Measurements from ENCODE around the gene PHACTR3. TPM values are rescaled to one million over a fixed set of nuclear protein-coding genes. Genes with fewer than 3 reads are reported as not detected.

Gene PHACTR3
- polyA plus RNA-seq, 1 experiment = not detected

GRCh38 chr20:59827138-59828056 lies 223.1 kb downstream of the PHACTR3 start:
- no peak for DNase-seq (ENCODE audit: low read depth, low spot score)
- ChIA-PET CTCF (no interaction called here), POLR2A (no interaction called here)
- Histone ChIP-seq H3K4me3 (ENCODE audit: low read depth, low read length) (no peak overlapping the region), H3K9me3 (ENCODE audit: control insufficient read depth, insufficient read depth, low read length) (peaks cover 5% of the 10 kb centered on the region), H3K27ac (ENCODE audit: low read depth, low read length) (no peak overlapping the region), H3K27me3 (ENCODE audit: control insufficient read depth, insufficient read depth, low read length) (no peaks in the 10 kb centered on the region)
- no peak for TF ChIP-seq CTCF (IDR thresholded peaks at IDR 0.05; ENCODE audit: low read depth, low read length)

- no peak overlapping the region for H3K27ac ChIP-seq (ENCODE audit: low read depth, low read length)
- ChIA-PET CTCF (no interaction called here), POLR2A (no interaction called here)
- H3K9me3 ChIP-seq (ENCODE audit: control insufficient read depth, insufficient read depth, low read length) = no peaks in the 10 kb centered on the region
- H3K27me3 ChIP-seq (ENCODE audit: control insufficient read depth, insufficient read depth, low read length) = no peaks in the 10 kb centered on the region
- no peak overlapping the region for H3K4me3 ChIP-seq (ENCODE audit: low read depth, low read length)
- no peak for TF ChIP-seq CTCF (IDR thresholded peaks at IDR 0.05; ENCODE audit: low read depth, low read length)
- DNase-seq (ENCODE audit: low read depth, low spot score) = no peak
These were observed 224.0 kb downstream of the PHACTR3 start for GRCh38 chr20:59828125-59829053.

- POLR2A ChIA-PET = no interaction called here
- Histone ChIP-seq H3K27me3 (ENCODE audit: control insufficient read depth, insufficient read depth, low read length) (no peaks in the 10 kb centered on the region), H3K9me3 (ENCODE audit: control insufficient read depth, insufficient read depth, low read length) (no peaks in the 10 kb centered on the region), H3K27ac (ENCODE audit: low read depth, low read length) (no peak overlapping the region), H3K4me3 (ENCODE audit: low read depth, low read length) (no peak overlapping the region)
- no peak for TF ChIP-seq CTCF (IDR thresholded peaks at IDR 0.05; ENCODE audit: low read depth, low read length)
- no peak for DNase-seq (ENCODE audit: low read depth, low spot score)
- CTCF ChIA-PET = no interaction called here
These were observed 224.9 kb downstream of the PHACTR3 start for GRCh38 chr20:59829054-59829785.

GRCh38 chr20:59829786-59830664 lies 225.7 kb downstream of the PHACTR3 start:
- H3K4me3 ChIP-seq (ENCODE audit: low read depth, low read length) = no peak overlapping the region
- ChIA-PET CTCF (no interaction called here), POLR2A (no interaction called here)
- H3K27ac ChIP-seq (ENCODE audit: low read depth, low read length) = no peak overlapping the region
- no peak for TF ChIP-seq CTCF (IDR thresholded peaks at IDR 0.05; ENCODE audit: low read depth, low read length)
- H3K9me3 ChIP-seq (ENCODE audit: control insufficient read depth, insufficient read depth, low read length) = no peaks in the 10 kb centered on the region
- H3K27me3 ChIP-seq (ENCODE audit: control insufficient read depth, insufficient read depth, low read length) = no peaks in the 10 kb centered on the region
- no peak for DNase-seq (ENCODE audit: low read depth, low spot score)

Measured in AG04450 (cell line).